Measurements from ENCODE around the gene GRM3. TPM values are rescaled to one million over a fixed set of nuclear protein-coding genes. Genes with fewer than 3 reads are reported as not detected.

GRM3 gene
- total and polyA plus RNA-seq, 2 of the 8 experiments (the other 6 are each of a cell fraction or from before 2014, with no cell fraction given) = 3.1 to 4.2 TPM

DNA sequence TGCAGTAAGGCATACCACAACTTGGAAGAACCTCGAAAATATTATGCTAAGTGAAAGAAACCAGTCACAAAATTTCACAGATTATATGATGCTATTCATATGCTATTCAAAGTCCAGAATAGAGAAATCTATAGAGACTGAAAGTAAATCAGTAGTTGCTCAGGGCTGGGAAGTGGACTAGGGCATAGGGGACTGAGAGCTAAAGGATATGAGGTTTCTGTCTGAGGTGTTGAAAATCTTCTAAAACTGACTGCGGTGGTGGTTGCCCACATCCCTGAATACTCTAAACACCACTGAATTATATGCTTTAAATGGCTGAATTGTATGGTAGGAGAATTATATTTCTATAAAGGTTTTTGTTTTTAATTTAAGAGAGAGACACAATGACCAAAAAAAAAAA is 254.5 kb downstream of the GRM3 start:
- DNase-seq (ENCODE audit: low read depth in 1 of 2, low spot score in 2 of 2) = no peak
- Histone ChIP-seq H2BK20ac (ENCODE audit: low read length) (no peak overlapping the region), H2BK15ac (ENCODE audit: low read length) (no peak overlapping the region), H3K23ac (ENCODE audit: insufficient read length) (no peak overlapping the region), H3K56ac (replicated peaks; ENCODE audit: insufficient read length, low read depth, low read length) (no peak overlapping the region), H3K4me2 (ENCODE audit: insufficient read depth in 1 of 2, low read depth in 2 of 2, low read length in 2 of 2) (no peak overlapping the region), H2BK12ac (ENCODE audit: low read depth, low read length) (no peak overlapping the region), H4K91ac (replicated peaks; ENCODE audit: insufficient read length, low read length) (no peak overlapping the region), H3K23me2 (ENCODE audit: low read depth, low read length) (no peaks in the 10 kb centered on the region), H2AK5ac (ENCODE audit: low read depth, low read length) (no peak overlapping the region), H2BK120ac (replicated peaks; ENCODE audit: low read depth, low read length) (no peak overlapping the region), H3K4ac (replicated peaks; ENCODE audit: insufficient read length, low read depth, low read length) (no peak overlapping the region), H3K9ac (replicated peaks in 1 of 4; ENCODE audit: extremely low read depth in 1 of 4, low read depth in 3 of 4, low read length in 3 of 4) (no peak overlapping the region), H3K36me3 (ENCODE audit: control insufficient read depth in 2 of 4, insufficient read depth in 4 of 4, low read length in 3 of 4) (peaks cover 0 to 25% (median 8%) of the 10 kb centered on the region in 4 experiments; a peak in 5 of 8 replicates), H2BK5ac (ENCODE audit: low read depth, low read length) (no peak overlapping the region), H3K18ac (ENCODE audit: extremely low read depth, low read length) (no peak overlapping the region), H3K4me1 (replicated peaks in 1 of 4; ENCODE audit: control insufficient read depth in 3 of 4, insufficient read depth in 4 of 4, low read length in 3 of 4) (no peaks in the 10 kb centered on the region), H3K14ac (ENCODE audit: insufficient read length) (no peak overlapping the region), H3K9me3 (ENCODE audit: insufficient read depth in 2 of 2, low read depth in 1 of 2, low read length in 1 of 2) (no peaks in the 10 kb centered on the region), H3K27ac (ENCODE audit: low read depth, low read length) (no peak overlapping the region), H3K79me1 (ENCODE audit: low read depth, low read length) (no peaks in the 10 kb centered on the region), H4K8ac (ENCODE audit: extremely low read depth, insufficient read depth, low read length) (no peak overlapping the region), H3K27me3 (replicated peaks in 1 of 4; ENCODE audit: control insufficient read depth in 3 of 4, extremely low read depth in 1 of 4, insufficient read depth in 3 of 4, low read length in 3 of 4) (no peaks in the 10 kb centered on the region), H2AFZ (ENCODE audit: low read length) (no peak overlapping the region), H4K20me1 (replicated peaks in 1 of 2; ENCODE audit: control insufficient read depth in 1 of 2, insufficient read depth in 2 of 2, low read length in 2 of 2) (no peaks in the 10 kb centered on the region), H3K79me2 (ENCODE audit: control insufficient read depth in 1 of 2, insufficient read depth in 2 of 2, low read length in 2 of 2) (no peaks in the 10 kb centered on the region), H4K5ac (ENCODE audit: insufficient read length, low read depth, low read length) (no peak overlapping the region), H3K4me3 (ENCODE audit: extremely low read depth in 1 of 4, insufficient read depth in 2 of 4, low read depth in 3 of 4, low read length in 4 of 4) (no peak overlapping the region)
- ChIA-PET CTCF (ENCODE audit: partially characterized antibody) (interaction anchor here (1.6 kb wide), 1 partner anchor 8 kb away, joined by 7 read pairs; no protein-coding TSS in a partner anchor), POLR2A (ENCODE audit: partially characterized antibody) (no interaction called here)
- FAIRE-seq = no peak
- WGBS, 2 experiments (ENCODE audit: extremely low coverage in 1 of 2, insufficient coverage in 1 of 2, insufficient read length in 1 of 2, insufficient replicate concordance in 2 of 2, low coverage in 1 of 2, low lambda C conversion rate in 2 of 2, missing lambda C conversion rate in 1 of 2) = 85% methylated on average over 2 of the region's 2 CpGs; no CpG with 5 or more reads in 1 of the 2 experiments
- no peak for TF ChIP-seq GABPA (IDR thresholded peaks at IDR 0.05; ENCODE audit: borderline replicate concordance, insufficient read depth, low read length)
- TF ChIP-seq GTF2F1 (IDR thresholded peaks at IDR 0.05; ENCODE audit: borderline replicate concordance, low read depth, low read length) = no peak
- no peak for TF ChIP-seq SP4 (IDR thresholded peaks at IDR 0.05; ENCODE audit: low read length)
- no peak for TF ChIP-seq CTCF (IDR thresholded peaks at IDR 0.05; ENCODE audit: control extremely low read depth in 1 of 3, insufficient read depth in 1 of 3, low read depth in 1 of 3, low read length in 3 of 3)
- TF ChIP-seq EP300 (IDR thresholded peaks at IDR 0.05; ENCODE audit: borderline replicate concordance in 1 of 2, low read depth in 2 of 2, low read length in 2 of 2) = no peak
- TF ChIP-seq TCF12 (IDR thresholded peaks at IDR 0.05; ENCODE audit: low read depth, low read length) = no peak
- TF ChIP-seq EGR1 (IDR thresholded peaks at IDR 0.05; ENCODE audit: borderline replicate concordance, low read depth, low read length) = no peak
- no peak for TF ChIP-seq RAD21 (IDR thresholded peaks at IDR 0.05 in 1 of 2, conservative IDR thresholded peaks at IDR 0.05 in 1 of 2; ENCODE audit: low read depth in 2 of 2, low read length in 2 of 2)
- no peak for TF ChIP-seq SAP30 (IDR thresholded peaks at IDR 0.05; ENCODE audit: insufficient read depth, insufficient replicate concordance, low read length)
- TF ChIP-seq RFX5 (IDR thresholded peaks at IDR 0.05; ENCODE audit: borderline replicate concordance, low read depth, low read length) = no peak
- TF ChIP-seq JUND (IDR thresholded peaks at IDR 0.05; ENCODE audit: low read length) = no peak

Data from H1 (cell line).